AG09309 (cell line): Measurements from ENCODE around the gene SMG6.

ENCODE experiments used
- DNase-seq: peaks from one replicate; pipeline ENCODE4 v3.0.0-alpha.2; 2010; ENCODE audit warnings: low read depth
- H3K4me3 ChIP-seq: 2 replicates; pipeline ENCODE4 v1.5.1; 2011; ENCODE audit warnings: mild to moderate bottlenecking, low read depth, low read length, moderate library complexity; ENCODE audit not compliant: control insufficient read depth
- CTCF ChIP-seq: IDR thresholded peaks from 2 replicates; pipeline ENCODE4 v1.5.1; 2011; ENCODE audit warnings: mild to moderate bottlenecking, low read depth, low read length, inconsistent platforms; ENCODE audit not compliant: insufficient read depth, control insufficient read depth; ENCODE audit errors: missing control alignments

The SMG6 gene

GRCh38 chr17:2214929-2215615 is 88.5 kb downstream of the SMG6 start:
- H3K4me3 ChIP-seq, result peak overlapping the region; percentile 34; the same call in 1 of the 2 replicates
- no peak for DNase-seq
- TF ChIP-seq CTCF, result no peak

GRCh38 chr17:2214047-2214928 is 89.3 kb downstream of the SMG6 start:
- TF ChIP-seq CTCF, result no peak
- DNase-seq, result no peak

GRCh38 chr17:2213291-2213960 is 90.2 kb downstream of the SMG6 start:
- no peak for TF ChIP-seq CTCF
- DNase-seq, result no peak
- H3K4me3 ChIP-seq, result peak overlapping the region; percentile 35; the same call in 1 of the 2 replicates

More at GRCh38 chr17:2214047-2214928, 89.3 kb downstream of the SMG6 start:
- peak overlapping the region; percentile 35 for H3K4me3 ChIP-seq

DNA sequence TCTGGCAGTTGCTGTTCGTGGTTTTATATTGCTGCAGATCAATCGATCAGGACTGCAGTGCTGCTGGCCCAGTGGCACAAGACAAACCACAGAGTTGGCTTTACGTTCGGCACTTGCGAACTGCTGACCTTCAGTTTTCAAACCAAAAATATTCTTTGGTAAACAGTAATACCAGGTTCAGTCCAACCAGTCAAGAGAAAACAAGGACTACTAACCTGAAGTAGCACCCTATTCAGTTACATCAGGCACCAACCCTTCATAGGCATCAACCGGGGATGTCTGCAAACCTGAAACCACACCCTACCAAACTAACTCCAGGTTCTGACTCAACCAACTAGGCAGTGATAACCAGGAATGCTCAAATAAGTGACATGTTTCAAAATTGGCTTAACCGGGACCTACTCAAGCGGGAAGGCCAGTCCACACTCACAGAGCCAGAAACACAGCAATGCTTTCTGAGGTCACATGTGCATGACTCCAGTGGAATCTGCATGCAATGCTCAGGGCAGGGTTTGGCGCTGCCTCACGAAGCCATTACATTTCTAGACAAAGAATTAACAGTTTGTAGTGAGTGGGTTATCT is 91.1 kb downstream of the SMG6 start:
- no peak for DNase-seq
- H3K4me3 ChIP-seq, result no peak overlapping the region; the same call in 1 of the 2 replicates
- TF ChIP-seq CTCF, result no peak

GRCh38 chr17:2211661-2212399 is 91.8 kb downstream of the SMG6 start:
- no peak for TF ChIP-seq CTCF
- no peak for DNase-seq
- H3K4me3 ChIP-seq, result no peak overlapping the region; the same call in 1 of the 2 replicates

DNA sequence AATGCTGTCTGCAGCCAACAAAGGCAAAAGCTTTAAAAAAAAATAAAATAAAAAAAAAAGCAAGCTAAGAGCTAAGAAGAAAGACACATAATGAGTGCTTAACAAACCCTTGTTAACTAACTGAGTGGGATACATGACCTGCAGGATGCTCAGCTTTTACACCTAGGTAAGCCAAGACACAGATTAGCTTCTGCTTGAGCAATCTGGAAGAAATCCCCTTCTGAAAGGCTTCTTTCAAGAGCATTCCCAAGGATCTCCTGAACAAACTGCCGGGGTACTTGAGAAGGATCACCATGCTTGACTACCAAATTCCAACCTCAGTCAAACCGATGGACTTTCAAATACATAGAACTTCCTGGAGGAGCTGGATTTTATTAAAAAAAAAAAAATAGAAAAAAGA is 92.9 kb downstream of the SMG6 start:
- H3K4me3 ChIP-seq, result no peak overlapping the region
- TF ChIP-seq CTCF, result no peak
- no peak for DNase-seq
